ENCODE measurements around the gene WFDC2.
"Not testable (repeated sequence)": the region's sequence is repeated elsewhere in the genome, so short reads cannot be mapped to it uniquely, and the experiment has no call there.

GRCh38 chr20:45472286-45472685 is 2.7 kb downstream of the WFDC2 start:
- TF ChIP-seq CTCF, POLR2A (IDR thresholded peaks at IDR 0.05): not testable (repeated sequence)

Measured in Peyer's patch (tissue), 4 donors.